SK-N-SH treated with all-trans-retinoic acid at 6 μM for 48 hours (cell line): ENCODE measurements around the gene ABCG2.

Experiments used
- ESRRG ChIP-seq: fragments of 250-450 bp; sonication (Bioruptor Pico); IDR thresholded peaks from 2 replicates; pipeline ENCODE4 v1.6.1; 2021; ENCODE audit warnings: mild to moderate bottlenecking
- ISL1 ChIP-seq: fragments of 250-450 bp; sonication (Bioruptor Pico); IDR thresholded peaks from 2 replicates; pipeline ENCODE4 v2.1.2; 2022; ENCODE audit warnings: mild to moderate bottlenecking, moderate library complexity
- OSR1 ChIP-seq: fragments of 250-450 bp; sonication (Bioruptor Pico); IDR thresholded peaks from 2 replicates; pipeline ENCODE4 v1.8.0; 2022; ENCODE audit warnings: moderate library complexity, mild to moderate bottlenecking, inconsistent platforms
- RARB ChIP-seq: fragments of 250-450 bp; sonication (Bioruptor Pico); IDR thresholded peaks from 2 replicates; pipeline ENCODE4 v1.8.0; 2021; ENCODE audit warnings: mild to moderate bottlenecking, moderate library complexity
- ZFP3 ChIP-seq: fragments of 250-450 bp; sonication (Bioruptor Pico); IDR thresholded peaks from 2 replicates; pipeline ENCODE4 v1.5.0; 2020; ENCODE audit warnings: mild to moderate bottlenecking, moderate library complexity
- TF ChIP-seq, protein P1 (sequence below): fragments of 250-450 bp; sonication (Bioruptor Pico); IDR thresholded peaks from 2 replicates; pipeline ENCODE4 v1.5.1; 2021; ENCODE audit warnings: mild to moderate bottlenecking, moderate library complexity

DNA sequence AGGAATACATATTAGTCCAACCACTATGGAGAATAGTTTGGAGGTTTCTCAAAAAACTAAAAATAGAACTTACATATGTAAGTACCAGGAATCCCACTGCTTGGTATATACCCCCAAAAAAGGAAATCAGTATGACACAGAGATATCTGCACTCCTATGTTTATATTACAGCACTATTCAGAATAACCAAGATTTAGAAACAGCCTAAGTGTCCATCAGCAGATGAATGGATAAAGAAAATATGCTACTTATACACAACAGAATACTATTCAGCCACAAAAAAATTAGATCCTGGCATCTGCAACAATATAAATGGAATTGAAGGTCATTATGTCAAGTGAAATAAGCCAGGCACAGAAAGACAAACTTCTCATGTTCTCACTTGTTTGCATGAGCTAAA is 27.5 kb upstream of the ABCG2 start:
- TF ChIP-seq ZFP3 (CRISPR knock-in tag) = no peak
- no peak for TF ChIP-seq OSR1 (CRISPR knock-in tag)
- TF ChIP-seq, protein P1, sequence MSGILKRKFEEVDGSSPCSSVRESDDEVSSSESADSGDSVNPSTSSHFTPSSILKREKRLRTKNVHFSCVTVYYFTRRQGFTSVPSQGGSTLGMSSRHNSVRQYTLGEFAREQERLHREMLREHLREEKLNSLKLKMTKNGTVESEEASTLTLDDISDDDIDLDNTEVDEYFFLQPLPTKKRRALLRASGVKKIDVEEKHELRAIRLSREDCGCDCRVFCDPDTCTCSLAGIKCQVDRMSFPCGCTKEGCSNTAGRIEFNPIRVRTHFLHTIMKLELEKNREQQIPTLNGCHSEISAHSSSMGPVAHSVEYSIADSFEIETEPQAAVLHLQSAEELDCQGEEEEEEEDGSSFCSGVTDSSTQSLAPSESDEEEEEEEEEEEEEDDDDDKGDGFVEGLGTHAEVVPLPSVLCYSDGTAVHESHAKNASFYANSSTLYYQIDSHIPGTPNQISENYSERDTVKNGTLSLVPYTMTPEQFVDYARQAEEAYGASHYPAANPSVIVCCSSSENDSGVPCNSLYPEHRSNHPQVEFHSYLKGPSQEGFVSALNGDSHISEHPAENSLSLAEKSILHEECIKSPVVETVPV (CRISPR knock-in tag) = no peak
- no peak for TF ChIP-seq ESRRG (CRISPR knock-in tag)
- no peak for TF ChIP-seq RARB (CRISPR knock-in tag)
- no peak for TF ChIP-seq ISL1
